GM12878 (cell line): Measurements from ENCODE around the gene FARS2. TPM values are rescaled to one million over a fixed set of nuclear protein-coding genes. Genes with fewer than 3 reads are reported as not detected.

ENCODE experiments used
- ATAC-seq: fragments of 200-7000 bp; cut with Tn5 transposase; 3 replicates; pipeline ENCODE4 v1.9.1; 2020; ENCODE audit warnings: mild to moderate bottlenecking, moderate library complexity
- BruUV-seq: library from RNA; stranded (reverse); fragments of 400-500 nt; replicated peaks from 2 replicates; lab custom pipeline; 2021; lab: Mats Ljungman, UMichigan
- CTCF ChIA-PET: fragments of 300-600 bp; sonication (Branson Sonifier 250); formaldehyde crosslinking; extraction: SDS; loops from one replicate; lab custom pipeline; 2021; ENCODE audit warnings: inconsistent platforms; lab: Yijun Ruan, JAX
- POLR2A ChIA-PET: fragments of 350-600 bp; formaldehyde crosslinking; extraction: SDS; loops from one replicate; lab custom pipeline; 2021; ENCODE audit warnings: inconsistent platforms; lab: Charles Lee
- RAD21 ChIA-PET: fragments of 300-600 bp; sonication (Branson Sonifier 250); formaldehyde crosslinking; loops from one replicate; lab custom pipeline; 2023; ENCODE audit warnings: antibody characterized with exemption; ENCODE audit not compliant: unreplicated experiment; lab: Charles Lee
- SMC1A ChIA-PET: fragments of 300-600 bp; sonication (Branson Sonifier 250); formaldehyde crosslinking; loops from one replicate; lab custom pipeline; 2023; ENCODE audit not compliant: unreplicated experiment, uncharacterized antibody; lab: Charles Lee
- DNase-seq: peaks from one replicate; pipeline ENCODE4 v3.0.0-alpha.2; 2011; ENCODE audit warnings: low read depth, low spot score
- FAIRE-seq: peaks from 3 replicates; lab custom pipeline; 2011; peaks lifted over from hg19 to GRCh38; lab: Jason Lieb, UNC
- H2AFZ ChIP-seq: 2 replicates; pipeline ENCODE4 v1.6.0; 2011; ENCODE audit warnings: low read depth, low read length, control low read depth; ENCODE audit not compliant: control insufficient read depth
- H3K27ac ChIP-seq: 2 replicates; pipeline ENCODE4 v1.5.1; 2011; ENCODE audit warnings: control low read depth; ENCODE audit not compliant: control insufficient read depth, insufficient read depth
- H3K27me3 ChIP-seq, 2 experiments: replicated peaks in 1 of 2; 2 replicates each; pipeline versions ENCODE4 v1.6.0 to v1.6.1; 2011; ENCODE audit warnings: low read length in 1 of 2; ENCODE audit not compliant: control insufficient read depth in 2 of 2, insufficient read depth in 2 of 2
- H3K36me3 ChIP-seq, 2 experiments: 2 replicates each; pipeline ENCODE4 v1.5.1; 2011; ENCODE audit warnings: low read length in 1 of 2; ENCODE audit not compliant: control insufficient read depth in 2 of 2, insufficient read depth in 2 of 2
- H3K4me1 ChIP-seq: 2 replicates; pipeline ENCODE4 v1.6.1; 2011; ENCODE audit warnings: mild to moderate bottlenecking, low read length, moderate library complexity, mixed read lengths; ENCODE audit not compliant: control insufficient read depth, insufficient read depth
- H3K4me2 ChIP-seq: 2 replicates; pipeline ENCODE4 v1.6.0; 2011; ENCODE audit warnings: control low read depth; ENCODE audit not compliant: control insufficient read depth, insufficient read depth
- H3K4me3 ChIP-seq: fragments of 200-600 bp; sonication (generic); 2 replicates; pipeline ENCODE4 v1.5.1; 2016
- H3K79me2 ChIP-seq: 2 replicates; pipeline ENCODE4 v1.6.0; 2011; ENCODE audit warnings: low read length; ENCODE audit not compliant: control insufficient read depth, insufficient read depth
- H3K9ac ChIP-seq: 2 replicates; pipeline ENCODE4 v1.8.0; 2011; ENCODE audit warnings: low read length, control low read depth, mixed read lengths; ENCODE audit not compliant: control insufficient read depth, insufficient read depth
- H3K9me3 ChIP-seq: replicated peaks from 3 replicates; pipeline ENCODE4 v1.5.1; 2011; ENCODE audit warnings: mild to moderate bottlenecking, low read length; ENCODE audit not compliant: control insufficient read depth, insufficient read depth
- H4K20me1 ChIP-seq: 2 replicates; pipeline ENCODE4 v1.6.0; 2011; ENCODE audit not compliant: control insufficient read depth, insufficient read depth
- ASH2L ChIP-seq: fragments of 300-600, 200-600 bp; sonication (generic); IDR thresholded peaks from 2 replicates; pipeline ENCODE4 v1.6.1; 2017; ENCODE audit warnings: low read depth, mild to moderate bottlenecking, borderline replicate concordance
- BRCA1 ChIP-seq: IDR thresholded peaks from 2 replicates; pipeline ENCODE4 v1.6.1; 2011; ENCODE audit warnings: low read depth, low read length, improper control_type of control experiment
- CBX5 ChIP-seq: sonication (generic); IDR thresholded peaks from 2 replicates; pipeline ENCODE4 v1.6.1; 2016; ENCODE audit warnings: low read depth, moderate library complexity, mild to moderate bottlenecking, inconsistent platforms
- CREM ChIP-seq: IDR thresholded peaks from 2 replicates; pipeline ENCODE4 v1.6.1; 2014; ENCODE audit warnings: antibody characterized with exemption, low read depth
- JUNB ChIP-seq: IDR thresholded peaks from 2 replicates; pipeline ENCODE4 v1.6.1; 2016; ENCODE audit warnings: antibody characterized with exemption, mild to moderate bottlenecking
- JUND ChIP-seq: IDR thresholded peaks from 2 replicates; pipeline ENCODE4 v1.6.1; 2012; ENCODE audit warnings: low read depth, mild to moderate bottlenecking, low read length, improper control_type of control experiment, moderate library complexity
- KAT2A ChIP-seq: conservative IDR thresholded peaks from 2 replicates; pipeline ENCODE4 v1.6.1; 2011; ENCODE audit warnings: low read depth, low read length; ENCODE audit not compliant: control insufficient read depth
- MTA2 ChIP-seq: fragments of 450-650 bp; IDR thresholded peaks from 2 replicates; pipeline ENCODE4 v1.6.1; 2016; ENCODE audit warnings: low read depth, mild to moderate bottlenecking, moderate library complexity
- RBBP5 ChIP-seq: fragments of 200-600 bp; sonication (generic); conservative IDR thresholded peaks from 2 replicates; pipeline ENCODE4 v1.6.1; 2016
- SP1 ChIP-seq: IDR thresholded peaks from one replicate; pipeline ENCODE4 v1.6.1; 2011; ENCODE audit warnings: low read depth, low read length
- SPI1 ChIP-seq: IDR thresholded peaks from 2 replicates; pipeline ENCODE4 v1.6.1; 2011; ENCODE audit warnings: low read depth, mild to moderate bottlenecking, low read length, moderate library complexity, borderline replicate concordance; ENCODE audit not compliant: insufficient read depth
- STAT1 ChIP-seq: fragments of 450-650 bp; conservative IDR thresholded peaks from 2 replicates; pipeline ENCODE4 v1.6.1; 2014; ENCODE audit warnings: antibody characterized with exemption, mild to moderate bottlenecking
- YBX1 ChIP-seq: fragments of 450-650 bp; IDR thresholded peaks from 2 replicates; pipeline ENCODE4 v1.6.1; 2016; ENCODE audit warnings: antibody characterized with exemption
- WGBS: methylation state at CpG from one replicate; pipeline ENCODE4 v1.1.6; 2016; ENCODE audit warnings: low lambda C conversion rate; ENCODE audit not compliant: insufficient replicate concordance, insufficient coverage; ENCODE audit errors: missing lambda C conversion rate; 5-methylcytosine and 5-hydroxymethylcytosine counted together
- in situ Hi-C: fragments of 300-500 bp; cut with MboI; formaldehyde crosslinking; loops from 9 replicates; pipeline ENCODE4 v1.14.3; 2018; ENCODE audit warnings: mixed read lengths
- intact Hi-C: fragments of 100-400 bp; cut with micrococcal nuclease; formaldehyde crosslinking; loops from one replicate; pipeline ENCODE4 v1.14.2; 2022; ENCODE audit not compliant: unreplicated experiment
- polyA plus RNA-seq, 11 experiments: library from polyadenylated mRNA; depleted of rRNA in 4 of 11; unstranded in 6 of 11; stranded (reverse) in 5 of 11; fragments of >200 nt; fragmentation: Nextera tagmentation in 4 of 11; fragmentation: Illumina TruSeq in 1 of 11; extraction: Ambion mirVana in 4 of 11; extraction: Trizol in 1 of 11; gene quantifications; 1 replicate in 1 of 11; 2 replicates in 10 of 11; pipeline versions ENCODE4 v1.2.1 to v1.2.3, GENCODE V29; 2011 to 2016; ENCODE audit warnings: inconsistent platforms in 2 of 11, missing spikeins in 2 of 11, low read depth in 1 of 11
- total RNA-seq, 4 experiments: library from RNA; depleted of rRNA in 3 of 4; stranded (reverse); fragments of >200 nt in 3 of 4; fragmentation: Illumina TruSeq in 1 of 4; extraction: Trizol in 1 of 4; gene quantifications; 2 replicates each; pipeline versions ENCODE4 v1.2.1 to v1.2.3, GENCODE V29; 2013 to 2021
- TF ChIP-seq, protein P1 (sequence below): fragments of 150-350 bp; IDR thresholded peaks from 2 replicates; pipeline ENCODE4 v1.6.1; 2014; ENCODE audit warnings: mild to moderate bottlenecking, low read depth, low read length
- TF ChIP-seq, protein P2 (sequence below): IDR thresholded peaks from 2 replicates; pipeline ENCODE4 v1.6.1; 2012; ENCODE audit warnings: low read depth, low read length, improper control_type of control experiment

FARS2 gene
- total and polyA plus RNA-seq, 10 of the 15 experiments (the other 5 are each of a cell fraction or from before 2014, with no cell fraction given): 16.8 to 46.7 (median 25.6) TPM

DNA sequence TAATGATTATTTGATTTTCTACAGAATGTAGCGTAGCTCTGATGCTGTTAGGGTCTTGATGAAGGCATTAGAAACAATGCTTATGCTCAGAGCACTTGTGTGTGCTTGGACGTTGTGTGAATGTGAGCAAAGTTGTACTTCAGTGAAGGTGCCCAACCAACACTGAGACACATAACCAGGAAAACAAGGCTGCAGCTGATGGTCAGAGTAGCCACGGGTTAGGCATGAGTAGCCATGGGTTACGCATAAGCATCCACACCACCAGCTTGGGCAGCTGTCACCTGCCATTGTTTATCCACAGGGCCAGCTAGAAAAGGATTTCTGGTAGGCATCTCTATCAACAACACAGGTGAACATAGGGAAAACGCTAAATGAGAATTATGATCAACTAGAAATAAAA is 418.8 kb downstream of the FARS2 start:
- WGBS: 48% methylated on average over 5 of the region's 5 CpGs
- CTCF ChIA-PET: interaction anchor here (0.5 to 2.5 kb wide), 4 partner anchors 9 to 174 kb away, joined by 3 to 6 read pairs (median 3); no protein-coding TSS in a partner anchor

DNA sequence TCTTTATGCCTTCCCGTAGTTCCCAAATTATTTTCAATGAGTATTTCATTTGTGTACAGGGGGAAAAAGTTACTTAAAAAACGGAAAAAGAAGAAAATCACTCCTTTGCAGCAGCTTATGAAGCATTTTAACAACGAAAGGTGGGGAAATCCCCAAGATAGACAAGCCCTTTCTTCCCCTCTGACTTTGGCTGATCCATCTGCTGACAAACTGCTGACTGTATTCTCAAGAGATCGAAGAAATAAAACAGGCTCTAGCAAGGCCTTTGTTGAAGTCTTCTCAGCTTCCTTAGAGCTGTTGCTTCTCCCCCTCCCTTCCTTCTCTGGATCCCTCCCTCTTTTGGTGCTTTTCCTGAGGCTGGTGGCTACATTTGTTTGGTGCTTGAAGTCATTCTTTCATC is 420.2 kb downstream of the FARS2 start:
- FAIRE-seq: no peak
- CTCF ChIA-PET: interaction anchor here (2.5 kb wide), 1 partner anchor 10 kb away, joined by 6 read pairs; no protein-coding TSS in a partner anchor
- Histone ChIP-seq H3K27me3 (no peaks in the 10 kb centered on the region), H3K4me3 (no peak overlapping the region), H2AFZ (peak overlapping the region; percentile 46), H3K36me3 (no peaks in the 10 kb centered on the region), H3K27ac (no peak overlapping the region), H3K9me3 (no peaks in the 10 kb centered on the region), H3K79me2 (no peaks in the 10 kb centered on the region), H3K9ac (no peak overlapping the region), H3K4me2 (0 out of 2 replicates have a peak overlapping the region, but pooled peaks have one; percentile 29), H3K4me1 (peaks cover 6% of the 10 kb centered on the region), H4K20me1 (no peaks in the 10 kb centered on the region)
- RAD21 ChIA-PET: interaction anchor here (0.7 to 1.5 kb wide), 2 partner anchors 166 to 210 kb away, joined by 3 to 7 read pairs; no protein-coding TSS in a partner anchor
- peak; percentile 65 for ATAC-seq
- 7% methylated on average over 4 of the region's 4 CpGs for WGBS
- POLR2A ChIA-PET: no interaction called here
- BruUV-seq: no TSS peak
- SMC1A ChIA-PET: interaction anchor here (0.7 kb wide), 1 partner anchor 166 kb away, joined by 3 read pairs; no protein-coding TSS in a partner anchor
- in situ Hi-C loops: no loop called here
- no peak for DNase-seq
- intact Hi-C loops: no loop called here
- TF ChIP-seq YBX1 (no peak), STAT1 (no peak), ASH2L (no peak), JUND (no peak), CBX5 (no peak), SPI1 (no peak), RBBP5 (no peak)
- TF ChIP-seq, protein P1, sequence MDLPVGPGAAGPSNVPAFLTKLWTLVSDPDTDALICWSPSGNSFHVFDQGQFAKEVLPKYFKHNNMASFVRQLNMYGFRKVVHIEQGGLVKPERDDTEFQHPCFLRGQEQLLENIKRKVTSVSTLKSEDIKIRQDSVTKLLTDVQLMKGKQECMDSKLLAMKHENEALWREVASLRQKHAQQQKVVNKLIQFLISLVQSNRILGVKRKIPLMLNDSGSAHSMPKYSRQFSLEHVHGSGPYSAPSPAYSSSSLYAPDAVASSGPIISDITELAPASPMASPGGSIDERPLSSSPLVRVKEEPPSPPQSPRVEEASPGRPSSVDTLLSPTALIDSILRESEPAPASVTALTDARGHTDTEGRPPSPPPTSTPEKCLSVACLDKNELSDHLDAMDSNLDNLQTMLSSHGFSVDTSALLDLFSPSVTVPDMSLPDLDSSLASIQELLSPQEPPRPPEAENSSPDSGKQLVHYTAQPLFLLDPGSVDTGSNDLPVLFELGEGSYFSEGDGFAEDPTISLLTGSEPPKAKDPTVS: no peak
- TF ChIP-seq, protein P2, sequence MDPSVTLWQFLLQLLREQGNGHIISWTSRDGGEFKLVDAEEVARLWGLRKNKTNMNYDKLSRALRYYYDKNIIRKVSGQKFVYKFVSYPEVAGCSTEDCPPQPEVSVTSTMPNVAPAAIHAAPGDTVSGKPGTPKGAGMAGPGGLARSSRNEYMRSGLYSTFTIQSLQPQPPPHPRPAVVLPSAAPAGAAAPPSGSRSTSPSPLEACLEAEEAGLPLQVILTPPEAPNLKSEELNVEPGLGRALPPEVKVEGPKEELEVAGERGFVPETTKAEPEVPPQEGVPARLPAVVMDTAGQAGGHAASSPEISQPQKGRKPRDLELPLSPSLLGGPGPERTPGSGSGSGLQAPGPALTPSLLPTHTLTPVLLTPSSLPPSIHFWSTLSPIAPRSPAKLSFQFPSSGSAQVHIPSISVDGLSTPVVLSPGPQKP: no peak

More for the DNA sequence above, 418.8 kb downstream of the FARS2 start:
- in situ Hi-C loops: no loop called here
- H3K4me3 ChIP-seq: 0 out of 2 replicates have a peak overlapping the region, but pooled peaks have one; percentile 4
- SMC1A ChIA-PET: interaction anchor here (0.8 to 1.6 kb wide), 4 partner anchors 43 to 214 kb away, joined by 3 to 5 read pairs (median 3); no protein-coding TSS in a partner anchor
- H3K27me3 ChIP-seq: no peaks in the 10 kb centered on the region
- POLR2A ChIA-PET: interaction anchor here (0.7 kb wide), 2 partner anchors 344 to 461 kb away, joined by 3 to 6 read pairs; no protein-coding TSS in a partner anchor
- H3K79me2 ChIP-seq: no peaks in the 10 kb centered on the region
- DNase-seq (no peak), FAIRE-seq (peak; percentile 76), ATAC-seq (peak; percentile 92)
- intact Hi-C loops: no loop called here
- H2AFZ ChIP-seq: peak overlapping the region; percentile 57
- RAD21 ChIA-PET: no interaction called here
- peak overlapping the region; percentile 41 for H3K27ac ChIP-seq
- peaks cover 6% of the 10 kb centered on the region for H3K4me1 ChIP-seq
- H4K20me1 ChIP-seq: no peaks in the 10 kb centered on the region
- 0 out of 2 replicates have a peak overlapping the region, but pooled peaks have one; percentile 4 for H3K9ac ChIP-seq
- no peaks in the 10 kb centered on the region for H3K36me3 ChIP-seq
- TF ChIP-seq CREM (0 out of 2 replicates have a peak, but pooled peaks have one; percentile 11), SP1 (no peak), KAT2A (no peak), JUNB (no peak), BRCA1 (no peak), MTA2 (no peak)
- H3K9me3 ChIP-seq: no peaks in the 10 kb centered on the region
- peak overlapping the region; percentile 45 for H3K4me2 ChIP-seq
- BruUV-seq: no TSS peak
